IMR-90 (cell line): Measurements from ENCODE around the gene C9orf152. TPM values are rescaled to one million over a fixed set of nuclear protein-coding genes. Genes with fewer than 3 reads are reported as not detected.

Source experiments
- ATAC-seq: fragments of 200-7000 bp; cut with Tn5 transposase; 2 replicates; pipeline ENCODE4 v1.9.1; 2020; ENCODE audit warnings: low read depth, mild to moderate bottlenecking, moderate library complexity
- BruUV-seq: library from RNA; stranded (reverse); fragments of 400-500 nt; replicated peaks from 2 replicates; lab custom pipeline; 2021; lab: Mats Ljungman, UMichigan
- CTCF ChIA-PET: fragments of 300-600 bp; formaldehyde crosslinking; extraction: SDS; loops from one replicate; lab custom pipeline; 2021; ENCODE audit warnings: antibody characterized with exemption; lab: Yijun Ruan, JAX
- POLR2A ChIA-PET: fragments of 300-600 bp; sonication (Branson Sonifier 250); formaldehyde crosslinking; loops from one replicate; lab custom pipeline; 2022; ENCODE audit warnings: antibody characterized with exemption; ENCODE audit not compliant: unreplicated experiment; lab: Charles Lee
- DNase-seq: peaks from one replicate; pipeline ENCODE4 v3.0.0; 2013
- H2AFZ ChIP-seq: replicated peaks from 2 replicates; pipeline ENCODE3; 2013; ENCODE audit warnings: low read length, mild to moderate bottlenecking; ENCODE audit not compliant: poor library complexity
- H2AK5ac ChIP-seq: 2 replicates; pipeline ENCODE4 v1.6.1; 2013; ENCODE audit warnings: low read depth, low read length, inconsistent platforms
- H2AK9ac ChIP-seq: replicated peaks from 2 replicates; pipeline ENCODE3; 2013; ENCODE audit warnings: mild to moderate bottlenecking, low read depth, low read length, moderate library complexity; ENCODE audit not compliant: poor library complexity
- H2BK120ac ChIP-seq: 2 replicates; pipeline ENCODE4 v1.6.1; 2013; ENCODE audit warnings: low read depth, low read length, inconsistent platforms
- H2BK15ac ChIP-seq: 3 replicates; pipeline ENCODE4 v1.6.1; 2013; ENCODE audit warnings: low read depth, low read length, inconsistent platforms
- H2BK20ac ChIP-seq: 2 replicates; pipeline ENCODE4 v1.6.1; 2013; ENCODE audit warnings: low read depth, mild to moderate bottlenecking, inconsistent platforms, low read length, moderate library complexity
- H2BK5ac ChIP-seq: 2 replicates; pipeline ENCODE4 v1.6.1; 2013; ENCODE audit warnings: mild to moderate bottlenecking, low read depth, low read length, inconsistent platforms; ENCODE audit not compliant: poor library complexity, severe bottlenecking
- H3K14ac ChIP-seq: replicated peaks from 2 replicates; pipeline ENCODE4 v1.6.1; 2013; ENCODE audit warnings: low read depth, low read length, inconsistent platforms
- H3K18ac ChIP-seq: 2 replicates; pipeline ENCODE4 v1.6.1; 2013; ENCODE audit warnings: low read depth, low read length, control low read depth
- H3K23ac ChIP-seq: 2 replicates; pipeline ENCODE4 v1.6.1; 2013; ENCODE audit warnings: low read depth, low read length, inconsistent platforms
- H3K27ac ChIP-seq: 2 replicates; pipeline ENCODE4 v1.5.1; 2013; ENCODE audit warnings: mild to moderate bottlenecking, control low read depth, low read length; ENCODE audit not compliant: insufficient read depth
- H3K27me3 ChIP-seq: 2 replicates; pipeline ENCODE4 v1.6.1; 2013; ENCODE audit warnings: low read length; ENCODE audit not compliant: control insufficient read depth, insufficient read depth
- H3K36me3 ChIP-seq: 2 replicates; pipeline ENCODE4 v1.6.1; 2013; ENCODE audit warnings: low read length, mixed read lengths; ENCODE audit not compliant: control insufficient read depth, insufficient read depth
- H3K4ac ChIP-seq: 2 replicates; pipeline ENCODE4 v1.6.1; 2013; ENCODE audit warnings: low read depth, low read length, inconsistent platforms
- H3K4me1 ChIP-seq: 2 replicates; pipeline ENCODE4 v1.6.1; 2013; ENCODE audit warnings: low read length, mixed read lengths; ENCODE audit not compliant: control insufficient read depth, insufficient read depth
- H3K4me2 ChIP-seq: 2 replicates; pipeline ENCODE4 v1.6.1; 2013; ENCODE audit warnings: low read depth, mild to moderate bottlenecking, control low read depth, low read length, moderate library complexity
- H3K4me3 ChIP-seq: 2 replicates; pipeline ENCODE4 v1.5.1; 2013; ENCODE audit warnings: low read depth, mild to moderate bottlenecking, control low read depth, low read length, moderate library complexity; ENCODE audit not compliant: insufficient read depth
- H3K56ac ChIP-seq: 2 replicates; pipeline ENCODE4 v1.6.1; 2013; ENCODE audit warnings: low read length, inconsistent platforms; ENCODE audit not compliant: insufficient read depth; ENCODE audit errors: extremely low read depth
- H3K79me1 ChIP-seq, 2 experiments: 2 replicates each; pipeline ENCODE4 v1.6.1; 2013; ENCODE audit warnings: low read length in 2 of 2, inconsistent platforms in 1 of 2, low read depth in 1 of 2
- H3K9ac ChIP-seq: 2 replicates; pipeline ENCODE4 v1.6.1; 2013; ENCODE audit warnings: low read depth, low read length, control low read depth
- H3K9me1 ChIP-seq: 2 replicates; pipeline ENCODE4 v1.6.1; 2013; ENCODE audit warnings: low read length, inconsistent platforms; ENCODE audit not compliant: insufficient read depth
- H3K9me3 ChIP-seq: 2 replicates; pipeline ENCODE4 v1.6.1; 2013; ENCODE audit warnings: low read length; ENCODE audit not compliant: control insufficient read depth, insufficient read depth
- H4K20me1 ChIP-seq: 2 replicates; pipeline ENCODE4 v1.6.1; 2013; ENCODE audit warnings: low read length, inconsistent platforms; ENCODE audit not compliant: insufficient read depth
- H4K5ac ChIP-seq: 2 replicates; pipeline ENCODE4 v1.6.1; 2013; ENCODE audit warnings: mild to moderate bottlenecking, low read depth, low read length, control low read depth
- H4K8ac ChIP-seq, 2 experiments: 2 replicates each; pipeline ENCODE4 v1.6.1; 2013; ENCODE audit warnings: low read depth in 2 of 2, low read length in 2 of 2, control low read depth in 1 of 2, inconsistent platforms in 1 of 2
- H4K91ac ChIP-seq: 2 replicates; pipeline ENCODE4 v1.6.1; 2013; ENCODE audit warnings: low read depth, low read length, inconsistent platforms; ENCODE audit not compliant: insufficient read depth
- BHLHE40 ChIP-seq: fragments of 150-350 bp; IDR thresholded peaks from 2 replicates; pipeline ENCODE4 v1.6.1; 2016; ENCODE audit warnings: mild to moderate bottlenecking, low read depth, low read length
- CHD1 ChIP-seq: IDR thresholded peaks from 2 replicates; pipeline ENCODE4 v1.6.1; 2012; ENCODE audit warnings: low read depth, low read length, improper control_type of control experiment
- MAZ ChIP-seq: IDR thresholded peaks from 2 replicates; pipeline ENCODE4 v1.6.1; 2012; ENCODE audit warnings: low read depth, mild to moderate bottlenecking, low read length, improper control_type of control experiment, moderate library complexity, borderline replicate concordance
- MXI1 ChIP-seq: IDR thresholded peaks from 2 replicates; pipeline ENCODE4 v1.6.1; 2012; ENCODE audit warnings: low read depth, mild to moderate bottlenecking, low read length, moderate library complexity, borderline replicate concordance
- RAD21 ChIP-seq: IDR thresholded peaks from 2 replicates; pipeline ENCODE4 v1.6.1; 2012; ENCODE audit warnings: low read length, improper control_type of control experiment
- RFX5 ChIP-seq: IDR thresholded peaks from 2 replicates; pipeline ENCODE4 v1.8.0; 2012; ENCODE audit warnings: low read depth, mild to moderate bottlenecking, low read length, moderate library complexity
- WGBS, 2 experiments: methylation state at CpG; one replicate each; pipeline versions ENCODE4 v1.1.5 to v1.1.7; 2013; ENCODE audit warnings: missing lambda C conversion rate in 2 of 2; ENCODE audit not compliant: insufficient read length in 1 of 2; ENCODE audit errors: extremely low coverage in 2 of 2; 5-methylcytosine and 5-hydroxymethylcytosine counted together
- dilution Hi-C: fragments of 300-500 bp; cut with HindIII; formaldehyde crosslinking; loops from one replicate; pipeline ENCODE4 v1.14.3; 2018; ENCODE audit warnings: low sequenced_read_pairs; ENCODE audit not compliant: unreplicated experiment
- in situ Hi-C: fragments of 300-500 bp; cut with MboI; formaldehyde crosslinking; loops from 3 replicates; pipeline ENCODE4 v1.14.3; 2019; ENCODE audit warnings: low sequenced_read_pairs, inconsistent platforms, mixed read lengths
- intact Hi-C: fragments of 100-400 bp; cut with micrococcal nuclease; formaldehyde crosslinking; loops from 2 replicates; pipeline ENCODE4 v1.10.0; 2022
- polyA plus RNA-seq, 3 experiments: library from polyadenylated mRNA; depleted of rRNA; stranded (reverse); fragments of >200 nt; gene quantifications; 2 replicates each; pipeline ENCODE4 v1.2.3, GENCODE V29; 2012; ENCODE audit warnings: low replicate concordance in 1 of 3
- total RNA-seq: library from RNA; depleted of rRNA; stranded (reverse); fragments of >200 nt; gene quantifications from 2 replicates; pipeline ENCODE4 v1.2.3, GENCODE V29; 2012

Gene C9orf152
- total and polyA plus RNA-seq, 2 of the 4 experiments (the other 2 are of a cell fraction) = not detected

DNA sequence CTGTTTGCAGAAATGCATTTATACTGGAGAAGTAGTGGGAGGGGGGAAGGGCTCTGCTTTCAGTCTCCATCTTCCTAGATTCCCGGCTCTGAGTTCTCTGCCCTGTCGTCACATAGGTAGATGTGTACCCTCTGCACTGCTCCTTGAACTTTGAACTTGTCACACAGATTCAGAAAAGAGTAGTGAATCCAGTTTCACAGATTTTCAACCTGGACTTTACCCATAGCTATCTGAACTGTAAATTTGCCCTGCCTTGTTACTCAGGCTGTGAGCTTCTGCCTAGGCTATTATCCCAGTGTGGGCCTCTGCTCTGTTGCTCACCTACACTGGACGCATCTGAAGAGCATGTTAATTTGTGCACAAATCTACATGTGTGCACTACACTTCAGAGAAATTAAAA, 12.8 kb upstream of the C9orf152 start:
- 90% methylated on average over 2 of the region's 3 CpGs; no CpG with 5 or more reads in 1 of the 2 experiments for WGBS, 2 experiments
- Histone ChIP-seq H3K9me3 (no peaks in the 10 kb centered on the region), H2BK5ac (no peak overlapping the region), H3K9ac (no peak overlapping the region), H3K14ac (no peak overlapping the region), H2BK20ac (no peak overlapping the region), H3K79me1 (no peaks in the 10 kb centered on the region), H3K27ac (no peak overlapping the region), H3K36me3 (no peaks in the 10 kb centered on the region), H4K91ac (no peak overlapping the region), H2AK9ac (no peak overlapping the region), H3K4me2 (no peak overlapping the region), H2AFZ (no peak overlapping the region), H3K9me1 (no peaks in the 10 kb centered on the region), H3K4ac (no peak overlapping the region), H2BK15ac (no peak overlapping the region), H2BK120ac (no peak overlapping the region), H4K5ac (no peak overlapping the region), H2AK5ac (no peak overlapping the region), H3K4me3 (no peak overlapping the region), H4K20me1 (no peaks in the 10 kb centered on the region), H3K56ac (no peak overlapping the region), H3K18ac (no peak overlapping the region), H3K27me3 (peaks cover 2% of the 10 kb centered on the region), H3K23ac (no peak overlapping the region), H4K8ac (no peak overlapping the region), H3K4me1 (no peaks in the 10 kb centered on the region; the same call in 1 of the 2 replicates)
- no TSS peak for BruUV-seq
- ATAC-seq (no peak), DNase-seq (no peak)
- in situ Hi-C loops = no loop called here
- TF ChIP-seq RFX5 (no peak), CHD1 (no peak), RAD21 (no peak), BHLHE40 (no peak), MAZ (no peak), MXI1 (no peak)
- dilution Hi-C loops = no loop called here
- intact Hi-C loops = no loop called here
- ChIA-PET POLR2A (no interaction called here), CTCF (no interaction called here)
